Activated CD4-positive, alpha-beta T cell treated with anti-CD3 and anti-CD28 coated beads, Interleukin-10, Interleukin-2, amounts not matched to agents 100 ng/mL and 50 ng/mL, durations not matched to agents 16 hours and 8 hours (primary cell): Measurements from ENCODE around the gene CCDC81.
"Not testable (repeated sequence)": the region's sequence is repeated elsewhere in the genome, so short reads cannot be mapped to it uniquely, and the experiment has no call there.

ENCODE experiments used
- DNase-seq: peaks from one replicate; pipeline ENCODE4 v3.0.0-alpha.2; 2020

Gene CCDC81

GRCh38 chr11:86388198-86388597 is 13.5 kb downstream of the CCDC81 start:
- DNase-seq = no peak

GRCh38 chr11:86390487-86390886 is 15.8 kb downstream of the CCDC81 start:
- DNase-seq = no peak

- DNase-seq = no peak
Measured at GRCh38 chr11:86395061-86395551, 20.4 kb downstream of the CCDC81 start.

DNA sequence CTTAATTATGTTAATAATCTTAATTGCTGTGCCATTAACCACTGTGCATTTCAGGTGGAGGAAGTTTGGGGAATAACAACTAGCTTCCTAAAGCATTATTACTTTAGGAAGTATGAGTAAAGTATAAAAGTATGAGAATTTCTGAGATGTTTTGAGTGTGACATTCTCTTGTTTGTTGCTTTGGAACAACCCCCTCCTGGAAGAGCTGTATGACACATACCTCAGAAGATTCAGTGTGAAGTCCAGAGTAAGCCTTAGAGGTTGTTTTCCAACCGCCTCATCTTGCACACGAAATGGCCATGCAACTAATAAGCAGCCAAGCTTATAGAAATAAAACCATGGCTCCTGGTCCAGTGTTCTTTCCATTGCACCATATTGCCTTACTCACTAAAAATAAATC is 21.7 kb downstream of the CCDC81 start:
- DNase-seq = no peak

GRCh38 chr11:86397351-86397750 is 22.7 kb downstream of the CCDC81 start:
- no peak for DNase-seq

DNA sequence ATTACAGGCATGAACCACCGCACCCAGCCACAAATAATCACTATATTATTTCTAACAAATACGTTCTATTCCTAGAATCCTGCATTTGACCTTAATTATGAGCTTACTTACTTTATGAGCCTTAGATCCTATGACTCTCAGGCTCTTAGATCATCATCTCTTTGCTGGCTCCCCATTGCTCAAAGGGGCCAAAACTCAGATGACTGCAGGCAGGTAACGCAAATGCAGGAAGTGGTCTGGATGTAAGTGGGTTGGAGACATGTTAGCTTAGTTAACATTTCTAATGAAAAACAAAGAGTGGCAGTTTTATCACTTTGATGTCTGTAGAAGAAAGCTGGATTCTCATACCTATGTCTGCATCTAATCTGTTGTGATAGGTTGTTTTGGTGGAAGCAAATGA is 23.4 kb downstream of the CCDC81 start:
- no peak for DNase-seq

DNA sequence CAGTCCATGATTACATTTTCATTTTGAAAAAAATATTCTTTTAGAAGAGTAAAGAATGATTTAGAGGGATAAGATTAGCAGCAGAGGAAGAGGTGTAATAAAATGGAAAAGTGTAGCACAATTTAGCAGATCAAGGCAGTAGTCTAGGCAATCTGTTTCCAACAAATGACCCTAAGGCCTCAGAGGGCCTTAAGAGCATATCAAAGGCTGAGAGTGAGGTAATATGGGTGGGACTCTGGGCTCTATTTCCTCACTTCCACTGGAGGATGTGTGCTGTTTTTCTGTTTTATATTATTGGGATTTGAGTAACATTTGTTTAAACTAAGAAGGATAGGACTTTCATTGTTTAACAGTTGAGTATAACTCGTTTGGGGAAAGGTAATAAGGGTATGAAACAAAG is 28.8 kb downstream of the CCDC81 start:
- DNase-seq = no peak

GRCh38 chr11:86408845-86409244 is 34.2 kb downstream of the CCDC81 start:
- DNase-seq = no peak

DNA sequence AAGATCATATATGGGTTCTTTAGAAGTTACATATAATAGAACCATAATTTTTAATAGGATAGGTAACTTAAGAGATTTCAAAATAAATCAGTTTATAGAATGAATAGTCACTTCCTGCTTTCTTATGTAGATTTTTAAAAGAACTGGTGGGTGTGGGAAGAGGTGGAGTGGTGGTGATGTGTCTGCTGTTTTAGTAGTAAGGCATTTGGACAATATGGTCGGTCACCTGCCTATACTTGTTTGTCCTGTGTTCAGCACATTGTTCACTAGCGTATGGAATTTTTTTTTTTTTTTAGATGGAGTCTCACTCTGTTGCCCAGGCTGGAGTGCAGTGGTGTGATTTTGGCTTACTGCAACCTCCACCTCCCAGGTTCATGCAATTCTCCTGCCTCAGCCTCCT is 39.3 kb downstream of the CCDC81 start:
- DNase-seq = no peak

DNA sequence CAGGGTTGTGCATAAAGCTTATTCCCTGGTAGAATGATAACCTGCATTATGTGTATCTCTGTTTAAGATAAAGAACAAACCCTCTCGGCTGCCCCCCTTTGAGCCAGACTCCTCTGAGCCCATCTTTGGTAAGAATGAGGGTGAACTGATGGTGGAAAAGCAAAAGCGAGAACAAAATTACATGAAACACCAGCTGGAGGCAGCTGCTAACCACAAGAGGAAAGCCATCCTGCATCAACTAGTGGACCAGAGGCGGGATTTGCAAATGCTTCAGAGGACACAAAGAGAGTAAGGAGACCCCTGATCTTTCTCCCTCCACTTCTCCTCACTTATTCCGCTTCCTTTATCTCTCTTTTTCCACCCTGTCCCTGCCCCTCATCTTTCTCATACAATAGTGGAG is 40.3 kb downstream of the CCDC81 start:
- no peak for DNase-seq

DNA sequence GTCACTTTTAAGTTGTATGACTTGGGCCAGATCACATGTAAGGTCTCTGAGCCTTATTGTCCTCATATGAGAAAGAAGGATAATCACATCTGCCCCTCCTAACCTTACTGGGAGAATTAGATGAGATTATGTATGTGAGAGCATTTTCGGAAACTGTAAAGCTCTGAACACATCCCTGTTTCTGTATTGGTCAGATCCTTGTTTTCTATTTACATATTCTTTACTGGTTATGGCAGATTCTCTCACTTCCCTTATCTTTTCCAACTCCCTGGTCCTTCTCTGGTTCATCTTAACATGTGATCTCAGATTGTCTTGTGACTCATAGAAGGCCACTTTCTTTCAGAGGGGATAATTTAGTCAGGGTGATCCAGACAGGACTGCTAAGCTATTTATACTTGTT is 41.8 kb downstream of the CCDC81 start:
- no peak for DNase-seq

DNA sequence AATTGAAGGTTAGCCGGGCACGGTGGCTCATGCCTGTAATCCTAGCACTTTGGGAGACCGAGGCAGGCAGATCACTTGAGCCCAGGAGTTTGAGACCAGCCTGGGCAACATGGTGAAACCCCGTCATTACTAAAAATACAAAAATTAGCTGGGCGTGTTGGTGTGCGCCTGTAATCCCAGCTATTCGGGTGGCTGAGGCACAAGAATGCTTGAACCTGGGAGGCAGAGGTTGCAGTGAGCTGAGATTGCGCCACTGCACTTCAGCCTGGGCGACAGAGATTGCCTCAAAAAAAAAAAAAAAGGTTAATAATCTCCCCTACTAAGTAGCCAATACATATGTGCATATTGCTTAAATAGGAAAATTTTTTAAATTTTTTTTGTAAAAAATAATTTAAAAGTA is 42.3 kb downstream of the CCDC81 start:
- not testable (repeated sequence) for DNase-seq

GRCh38 chr11:86418106-86418505 is 43.4 kb downstream of the CCDC81 start:
- no peak for DNase-seq

DNA sequence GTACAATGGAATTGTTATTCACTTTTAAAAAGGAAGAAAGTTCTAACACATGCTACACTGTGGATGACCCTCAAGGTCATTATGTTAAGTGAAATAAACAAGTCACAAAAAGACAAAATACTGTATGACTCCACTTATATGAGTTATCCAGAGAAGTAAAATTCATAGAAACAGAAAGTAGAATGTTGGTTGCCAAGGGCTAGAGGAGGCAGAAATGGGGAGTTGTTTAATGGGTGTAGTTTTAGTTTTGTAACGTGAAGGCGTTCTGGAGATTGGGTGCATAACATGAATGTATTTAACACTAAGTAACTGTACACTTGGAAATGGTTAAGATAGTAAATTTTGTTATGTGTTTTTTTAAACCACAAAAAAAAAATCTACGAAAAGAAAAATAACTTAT is 43.8 kb downstream of the CCDC81 start:
- DNase-seq = peak; percentile 5

GRCh38 chr11:86418917-86419316 is 44.2 kb downstream of the CCDC81 start:
- DNase-seq = peak; percentile 57

DNA sequence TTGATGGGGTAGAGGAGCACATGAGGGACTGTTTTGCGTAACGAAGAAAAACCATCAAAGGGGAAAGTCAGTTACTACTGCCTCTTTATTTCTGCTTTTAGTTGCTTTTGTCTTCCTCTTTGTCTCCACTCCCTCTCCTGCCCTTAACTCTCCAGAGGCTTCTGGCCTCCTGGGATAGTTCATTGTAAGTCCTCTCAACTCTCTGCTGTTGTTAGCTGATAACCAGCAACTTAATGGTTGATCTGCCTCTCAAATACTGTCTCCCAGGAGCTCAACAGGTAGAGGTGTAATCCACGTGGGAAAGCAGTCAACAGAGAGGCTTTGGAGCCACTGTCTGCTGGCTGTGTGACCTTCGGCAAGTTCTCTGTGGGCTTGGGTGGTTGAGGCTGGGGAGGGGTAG is 47.3 kb downstream of the CCDC81 start:
- no peak for DNase-seq

GRCh38 chr11:86422371-86422770 is 47.7 kb downstream of the CCDC81 start:
- DNase-seq = no peak

DNA sequence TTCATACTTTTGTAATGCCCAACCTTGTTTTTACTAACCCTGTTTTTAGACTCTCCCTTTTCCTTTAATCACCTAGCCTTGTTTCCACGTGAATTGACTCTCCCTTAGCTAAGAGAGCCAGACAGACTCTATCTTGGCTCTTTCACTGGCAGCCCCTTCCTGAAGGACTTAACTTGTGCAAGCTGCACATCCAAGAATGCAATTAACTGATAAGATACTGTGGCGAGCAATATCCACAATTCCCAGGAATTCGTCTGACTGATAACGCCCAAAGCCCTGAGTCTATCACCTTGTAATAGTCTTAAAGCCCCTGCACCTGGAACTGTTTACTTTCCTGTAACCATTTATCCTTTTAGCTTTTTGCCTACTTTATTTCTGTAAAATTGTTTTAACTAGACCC is 48.8 kb downstream of the CCDC81 start:
- DNase-seq = not testable (repeated sequence)

- no peak for DNase-seq
Measured at GRCh38 chr11:86427441-86427840, 52.8 kb downstream of the CCDC81 start.

DNA sequence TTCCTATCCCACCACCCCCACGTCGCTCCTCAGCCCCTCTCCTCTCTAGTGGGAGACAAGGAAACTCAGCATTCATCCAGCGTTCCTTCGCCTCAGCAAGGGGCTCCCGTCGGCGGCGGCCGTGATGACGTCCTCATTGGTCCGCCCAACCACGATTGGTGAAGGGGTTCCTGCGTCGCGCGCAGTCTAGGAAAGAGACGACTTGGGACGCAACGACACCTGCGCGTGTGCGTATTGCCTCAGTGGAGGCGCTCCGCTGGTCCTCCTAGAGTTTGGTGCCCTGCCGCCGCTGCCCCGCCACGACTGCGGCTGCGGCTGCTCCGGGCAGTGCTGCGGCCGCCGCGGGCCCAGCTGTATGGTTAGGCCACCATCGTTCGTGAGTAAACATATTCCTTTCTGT is 56.6 kb downstream of the CCDC81 start:
- no peak for DNase-seq

- not testable (repeated sequence) for DNase-seq
Measured at GRCh38 chr11:86433361-86434095, 58.8 kb downstream of the CCDC81 start.

DNA sequence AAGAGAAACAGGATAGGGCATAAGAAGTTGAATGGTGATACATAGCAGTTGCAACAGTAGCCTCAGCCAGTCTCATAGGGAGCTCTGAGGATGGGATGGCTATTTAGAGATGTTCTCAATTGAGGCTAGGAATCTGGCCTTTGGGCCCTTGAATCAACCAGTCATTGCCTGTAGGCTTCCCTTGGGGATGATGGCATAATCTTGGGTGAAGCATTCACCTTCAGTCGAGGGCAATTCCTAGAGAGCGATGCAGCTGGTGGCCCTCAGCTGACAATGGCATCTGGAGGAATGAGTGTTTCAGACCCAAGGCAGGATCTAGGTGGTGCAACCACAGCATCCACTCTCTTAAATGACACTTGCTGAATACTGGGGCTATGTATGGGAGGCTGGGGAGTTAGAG is 61.0 kb downstream of the CCDC81 start:
- no peak for DNase-seq

DNA sequence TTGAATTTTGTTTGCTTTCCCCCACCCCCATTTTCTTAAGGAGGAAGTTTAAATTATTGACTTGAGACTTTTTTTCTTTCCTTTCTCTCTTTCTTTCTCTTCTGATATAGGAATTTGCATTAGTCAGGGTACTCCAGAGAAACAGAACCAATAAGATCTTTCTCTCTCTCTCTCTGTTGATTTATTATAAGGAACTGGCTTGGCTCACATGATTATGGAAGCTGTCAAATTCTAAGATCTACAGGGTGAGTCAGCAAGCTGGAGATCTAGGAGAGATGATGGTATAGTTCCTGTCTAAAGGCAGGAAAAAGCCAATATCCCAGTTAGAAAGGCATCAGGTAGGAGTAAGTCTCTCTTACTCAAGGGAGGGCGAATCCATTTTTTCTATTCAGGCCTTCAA is 64.0 kb downstream of the CCDC81 start:
- no peak for DNase-seq

DNA sequence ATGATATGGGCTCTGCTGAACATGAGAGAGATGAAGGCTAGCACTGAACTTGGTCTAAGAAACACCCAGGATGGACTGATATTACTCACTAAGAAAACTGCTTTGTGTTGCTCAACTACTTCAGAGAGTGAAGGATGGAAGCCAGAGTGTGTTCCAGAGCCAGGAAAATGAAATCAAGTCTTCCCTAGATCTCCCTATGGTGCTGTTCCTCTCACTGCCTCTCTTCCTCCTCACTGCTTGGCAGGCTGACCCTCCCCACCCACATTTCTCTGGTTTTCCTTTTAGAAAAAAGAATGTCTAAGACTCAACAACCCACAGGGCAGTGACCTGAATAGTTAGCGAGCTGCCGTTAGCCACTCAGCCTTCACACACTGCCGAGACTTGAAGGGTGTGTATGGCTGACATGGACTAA is 65.6 kb downstream of the CCDC81 start:
- no peak for DNase-seq

- no peak for DNase-seq
Measured at GRCh38 chr11:86440843-86441242, 66.2 kb downstream of the CCDC81 start.
